ENCODE data around the gene KRT36. TPM values are rescaled to one million over a fixed set of nuclear protein-coding genes. Genes with fewer than 3 reads are reported as not detected.

KRT36 gene
- not detected for total RNA-seq
- under 1 TPM in 1 of 2 donors, not detected in 1; 0.50 TPM for polyA plus RNA-seq
- long read RNA-seq, donor 1, partial matches to known transcripts, result 0 of 2 reads
- long read RNA-seq, donor 1, other reads (novel, unspliced or antisense), result 1 of 2 reads
- long read RNA-seq, donor 2, result 0 reads
- long read RNA-seq, donor 3, partial matches to known transcripts, result 0 of 1 reads
- long read RNA-seq, donor 3, other reads (novel, unspliced or antisense), result 0 of 1 reads

DNA sequence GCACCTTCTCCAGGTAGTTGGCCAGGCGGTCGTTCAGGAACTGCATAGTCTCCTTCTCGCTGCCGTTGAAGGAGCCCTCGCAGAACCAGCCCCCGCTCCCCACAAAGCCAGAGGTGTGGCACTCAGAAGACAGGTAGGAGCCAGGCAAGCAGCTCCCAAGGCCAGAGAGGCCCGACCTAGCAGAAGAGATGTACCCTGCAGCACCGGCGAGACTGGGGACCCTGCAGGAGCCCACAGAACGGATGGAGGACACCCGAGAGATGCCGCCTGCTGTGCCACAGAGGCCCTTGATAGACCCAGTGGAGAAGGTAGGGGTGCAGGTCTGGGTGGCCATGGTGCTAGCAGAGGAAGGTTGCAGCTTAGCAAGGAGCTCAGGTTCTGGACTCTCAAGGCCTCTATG is at the start of gene KRT36:
Gene KRT36 (minus strand): TSS at position 380 of the 400 bp plus-strand sequence. CDS start 46 bp downstream, at position 334.
- no peaks in the 10 kb centered on the region for H3K9me3 ChIP-seq
- no peaks in the 10 kb centered on the region for H3K27me3 ChIP-seq
- WGBS, 3 donors, result 93 to 97% (median 96%) methylated on average over 12 of the region's 12 CpGs
- peak in 1 of 5 donors; percentile 27 for DNase-seq
- H3K36me3 ChIP-seq, result no peaks in the 10 kb centered on the region
- H3K27ac ChIP-seq, result no peak within 1 kb of the TSS
- peaks cover 9% of the 10 kb centered on the region for H3K4me1 ChIP-seq (ENCODE audit: insufficient read depth)
- intact Hi-C loops (cut with DNase I), result no loop called here
- no peak within 1 kb of the TSS for H3K4me3 ChIP-seq
- TF ChIP-seq CTCF (IDR thresholded peaks at IDR 0.05), result no peak
- no peak for TF ChIP-seq POLR2A (IDR thresholded peaks at IDR 0.05)
- no peak for TF ChIP-seq EP300 (IDR thresholded peaks at IDR 0.05)

- Histone ChIP-seq H3K27me3 (no peaks in the 10 kb centered on the region), H3K9me3 (no peaks in the 10 kb centered on the region), H3K4me1 (ENCODE audit: insufficient read depth) (no peaks in the 10 kb centered on the region), H3K36me3 (no peaks in the 10 kb centered on the region), H3K4me3 (no peak overlapping the region), H3K27ac (no peak overlapping the region)
- WGBS, 3 donors, result 37 to 56% (median 43%) methylated on average over 5 of the region's 5 CpGs
- intact Hi-C loops (cut with DNase I), result no loop called here
- no peak for TF ChIP-seq EP300 (IDR thresholded peaks at IDR 0.05)
- TF ChIP-seq POLR2A (IDR thresholded peaks at IDR 0.05), result no peak
- no peak for DNase-seq
These were observed 49.4 kb upstream of the KRT36 start for GRCh38 chr17:41539071-41539492.

DNA sequence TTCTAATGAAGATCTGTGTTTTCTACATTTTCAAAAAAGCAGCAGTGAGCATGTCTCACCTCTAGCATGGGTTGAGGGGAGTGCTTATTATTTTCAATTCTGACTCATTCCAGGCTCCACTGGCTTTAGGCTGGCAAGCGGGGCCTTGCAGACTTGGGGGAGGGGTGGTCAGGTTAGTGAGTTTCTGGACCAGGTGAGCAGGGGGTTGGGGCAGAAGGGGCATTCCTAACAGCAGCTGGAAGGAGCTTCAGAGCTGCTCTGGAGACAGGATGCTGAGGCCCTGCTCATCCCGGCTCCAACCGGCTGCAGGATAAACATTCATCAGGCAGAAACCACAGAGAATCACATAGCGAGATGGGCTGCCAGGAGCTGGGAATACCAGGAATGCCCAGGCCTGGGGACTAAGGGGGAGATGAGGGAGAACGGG is 48.9 kb upstream of the KRT36 start:
- H3K27me3 ChIP-seq, result no peaks in the 10 kb centered on the region
- WGBS, 3 donors, result 26 to 51% (median 39%) methylated on average over 5 of the region's 5 CpGs
- intact Hi-C loops (cut with DNase I), result no loop called here
- H3K36me3 ChIP-seq, result no peaks in the 10 kb centered on the region
- no peak for TF ChIP-seq POLR2A (IDR thresholded peaks at IDR 0.05)
- no peak overlapping the region for H3K4me3 ChIP-seq
- DNase-seq, result no peak
- no peaks in the 10 kb centered on the region for H3K9me3 ChIP-seq
- H3K4me1 ChIP-seq (ENCODE audit: insufficient read depth), result no peaks in the 10 kb centered on the region
- H3K27ac ChIP-seq, result no peak overlapping the region

DNA sequence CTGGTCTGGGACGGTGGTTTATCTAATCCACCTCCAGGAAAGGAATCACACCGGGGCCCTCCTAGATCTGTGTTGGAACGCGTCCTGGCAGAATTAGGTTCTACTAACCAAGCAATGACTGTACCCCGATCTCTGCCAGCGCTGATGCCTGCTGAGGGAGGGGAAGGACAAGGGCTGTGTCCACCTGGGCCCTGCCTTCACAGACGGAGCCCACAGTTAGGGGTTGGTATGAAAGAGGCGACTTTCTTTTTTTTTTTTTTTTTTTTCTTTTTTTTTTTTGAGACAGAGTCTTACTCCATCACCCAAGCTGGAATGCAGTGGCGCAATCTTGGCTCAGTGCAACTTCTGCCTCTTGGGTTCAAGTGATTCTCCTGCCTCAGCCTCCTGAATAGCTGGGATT is 48.3 kb upstream of the KRT36 start:
- no peaks in the 10 kb centered on the region for H3K27me3 ChIP-seq
- H3K4me1 ChIP-seq (ENCODE audit: insufficient read depth), result no peaks in the 10 kb centered on the region
- intact Hi-C loops (cut with DNase I), result no loop called here
- DNase-seq, result no peak
- no peak overlapping the region for H3K4me3 ChIP-seq
- WGBS, 3 donors, result 90 to 94% (median 92%) methylated on average over 9 of the region's 9 CpGs
- TF ChIP-seq CTCF (IDR thresholded peaks at IDR 0.05) (no peak), POLR2A (IDR thresholded peaks at IDR 0.05) (no peak)
- no peaks in the 10 kb centered on the region for H3K9me3 ChIP-seq
- H3K36me3 ChIP-seq, result no peaks in the 10 kb centered on the region
- H3K27ac ChIP-seq, result no peak overlapping the region

- Histone ChIP-seq H3K36me3 (no peaks in the 10 kb centered on the region), H3K4me3 (no peak overlapping the region), H3K9me3 (no peaks in the 10 kb centered on the region), H3K27me3 (no peaks in the 10 kb centered on the region), H3K27ac (no peak overlapping the region), H3K4me1 (ENCODE audit: insufficient read depth) (no peaks in the 10 kb centered on the region)
- intact Hi-C loops (cut with DNase I), result no loop called here
- WGBS, 3 donors, result 92 to 96% (median 95%) methylated on average over 7 of the region's 7 CpGs
- no peak for DNase-seq
- TF ChIP-seq EP300 (IDR thresholded peaks at IDR 0.05), result no peak
- no peak for TF ChIP-seq CTCF (IDR thresholded peaks at IDR 0.05)
- no peak for TF ChIP-seq POLR2A (IDR thresholded peaks at IDR 0.05)
These were observed 47.9 kb upstream of the KRT36 start for GRCh38 chr17:41537614-41537954.
